ENCODE measurements around the gene RFC4.

- TF ChIP-seq CTCF (IDR thresholded peaks at IDR 0.05; ENCODE audit: poor library complexity) (no peak), EZH2 (IDR thresholded peaks at IDR 0.05; ENCODE audit: borderline replicate concordance) (no peak), EZH2phosphoT487 (IDR thresholded peaks at IDR 0.05; ENCODE audit: low read depth, severe bottlenecking, unreplicated experiment) (no peak)
These were observed 48.5 kb downstream of the RFC4 start for GRCh38 chr3:186757686-186758220.
